Prostate gland (tissue), 2 donors: ENCODE results near the gene ANKFY1.

Source experiments
- POLR2A ChIP-seq: fragments of 450-650 bp; IDR thresholded peaks from one replicate; pipeline ENCODE4 v1.6.1; 2016; ENCODE audit warnings: antibody characterized with exemption, mild to moderate bottlenecking
- POLR2AphosphoS5 ChIP-seq: sonication (generic); formaldehyde crosslinking; IDR thresholded peaks from one replicate; pipeline ENCODE4 v1.6.1; 2017; ENCODE audit warnings: antibody characterized with exemption
- TF ChIP-seq, protein P1 (sequence below), 4 experiments: fragments of 200-600 bp in 2 of 4; fragments of 450-650 bp in 2 of 4; sonication (generic) in 2 of 4; IDR thresholded peaks; 1 replicate in 3 of 4; 2 replicates in 1 of 4; pipeline ENCODE4 v1.5.1; 2016 to 2019; ENCODE audit warnings: antibody characterized with exemption in 4 of 4, mild to moderate bottlenecking in 2 of 4, moderate library complexity in 2 of 4

DNA sequence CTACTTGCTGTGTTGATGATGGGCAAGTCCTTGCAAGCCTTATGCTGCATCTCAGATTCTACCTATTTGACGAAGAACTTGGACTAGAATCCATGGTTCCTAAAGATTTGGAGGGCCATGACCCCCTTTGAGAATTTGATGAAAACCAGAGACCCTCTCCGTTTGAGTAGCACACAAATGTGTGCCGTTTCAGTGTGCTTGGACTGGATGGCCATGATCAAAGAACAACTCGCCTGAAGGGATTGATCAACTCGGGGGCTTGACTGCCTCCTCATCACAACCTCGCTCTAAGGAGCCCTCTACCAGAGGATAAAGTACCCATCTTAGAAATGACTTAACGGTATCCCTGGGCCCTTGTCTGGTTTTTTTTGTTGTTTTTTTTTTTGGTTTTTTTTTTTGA lies 2.8 kb upstream of the ANKFY1 start:
- TF ChIP-seq POLR2A (no peak), POLR2AphosphoS5 (no peak)
- TF ChIP-seq, protein P1, sequence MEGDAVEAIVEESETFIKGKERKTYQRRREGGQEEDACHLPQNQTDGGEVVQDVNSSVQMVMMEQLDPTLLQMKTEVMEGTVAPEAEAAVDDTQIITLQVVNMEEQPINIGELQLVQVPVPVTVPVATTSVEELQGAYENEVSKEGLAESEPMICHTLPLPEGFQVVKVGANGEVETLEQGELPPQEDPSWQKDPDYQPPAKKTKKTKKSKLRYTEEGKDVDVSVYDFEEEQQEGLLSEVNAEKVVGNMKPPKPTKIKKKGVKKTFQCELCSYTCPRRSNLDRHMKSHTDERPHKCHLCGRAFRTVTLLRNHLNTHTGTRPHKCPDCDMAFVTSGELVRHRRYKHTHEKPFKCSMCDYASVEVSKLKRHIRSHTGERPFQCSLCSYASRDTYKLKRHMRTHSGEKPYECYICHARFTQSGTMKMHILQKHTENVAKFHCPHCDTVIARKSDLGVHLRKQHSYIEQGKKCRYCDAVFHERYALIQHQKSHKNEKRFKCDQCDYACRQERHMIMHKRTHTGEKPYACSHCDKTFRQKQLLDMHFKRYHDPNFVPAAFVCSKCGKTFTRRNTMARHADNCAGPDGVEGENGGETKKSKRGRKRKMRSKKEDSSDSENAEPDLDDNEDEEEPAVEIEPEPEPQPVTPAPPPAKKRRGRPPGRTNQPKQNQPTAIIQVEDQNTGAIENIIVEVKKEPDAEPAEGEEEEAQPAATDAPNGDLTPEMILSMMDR (IDR thresholded peaks at IDR 0.05): no peak
